Measurements from ENCODE around the gene PITPNM1. TPM values are rescaled to one million over a fixed set of nuclear protein-coding genes. Genes with fewer than 3 reads are reported as not detected.
"Not testable (repeated sequence)": the region's sequence is repeated elsewhere in the genome, so short reads cannot be mapped to it uniquely, and the experiment has no call there.

PITPNM1 gene
- 25.8 and 37.2 TPM in 2 replicates for polyA plus RNA-seq
- polyA minus RNA-seq, result 40.2 and 42.1 TPM in 2 replicates

DNA sequence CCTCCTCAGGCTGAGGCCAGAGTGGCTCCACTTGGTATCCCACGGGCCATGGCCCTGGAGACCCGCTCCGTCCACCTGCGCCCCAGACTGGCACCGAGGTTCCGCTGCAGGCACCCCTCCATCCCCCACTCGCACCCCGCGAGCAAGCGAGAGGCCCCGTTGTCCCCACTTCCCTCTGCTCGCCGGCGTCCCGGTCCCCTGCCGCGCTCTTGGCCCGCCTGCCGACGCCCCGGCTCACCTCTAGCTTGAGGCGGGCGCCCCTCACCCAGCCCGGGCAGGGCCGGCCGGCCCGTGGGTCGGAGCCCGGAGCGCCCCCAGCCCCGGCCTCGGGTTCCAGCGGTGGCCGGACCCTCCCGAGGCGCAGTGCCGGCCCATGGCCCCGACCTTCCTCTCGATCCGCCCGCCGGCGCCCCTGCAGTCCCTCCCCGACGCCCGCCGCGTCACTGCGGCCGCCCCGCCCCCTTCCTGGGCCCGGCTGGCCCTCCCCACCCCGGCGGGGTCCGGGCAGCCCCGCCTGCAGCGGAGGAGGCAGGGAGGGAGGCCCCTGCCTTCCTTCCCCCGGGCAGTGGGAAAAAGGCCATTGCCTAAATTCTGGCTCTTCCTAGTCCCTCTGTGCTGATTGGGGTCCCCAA lies at the start of gene PITPNM1:
Gene PITPNM1 (minus strand): TSS at position 414 of the 632 bp plus-strand sequence. CDS start 1,183 bp downstream, outside the sequence.
- Histone ChIP-seq H3K9ac (ENCODE audit: low read length) (peak within 1 kb of the TSS; percentile 87), H3K4me2 (ENCODE audit: low read length) (peak within 1 kb of the TSS; percentile 82), H3K9me3 (ENCODE audit: low read length) (no peaks in the 10 kb centered on the region), H4K20me1 (ENCODE audit: insufficient read depth) (no peaks in the 10 kb centered on the region), H3K36me3 (ENCODE audit: insufficient read depth, low read length) (no peaks in the 10 kb centered on the region), H3K27me3 (ENCODE audit: insufficient read depth, low read depth, low read length) (no peaks in the 10 kb centered on the region), H2AFZ (ENCODE audit: low read depth, low read length) (peak within 1 kb of the TSS; percentile 14), H3F3A (ENCODE audit: insufficient read depth, low read length, poor library complexity, severe bottlenecking) (no peaks in the 10 kb centered on the region), H3K27ac (ENCODE audit: low read length) (peak within 1 kb of the TSS; percentile 67), H3K4me3 (ENCODE audit: low read length) (peak within 1 kb of the TSS; percentile 89), H3K9me2 (ENCODE audit: insufficient read depth, low read length) (no peaks in the 10 kb centered on the region), H3K79me2 (replicated peaks; ENCODE audit: insufficient read depth, low read length) (peaks cover 15% of the 10 kb centered on the region)
- no peak for TF ChIP-seq REST (IDR thresholded peaks at IDR 0.05; ENCODE audit: borderline replicate concordance)
- no peak for TF ChIP-seq CTCF (IDR thresholded peaks at IDR 0.05; ENCODE audit: poor library complexity, severe bottlenecking)
- no peak for TF ChIP-seq POLR2AphosphoS5 (IDR thresholded peaks at IDR 0.05)
- no peak for TF ChIP-seq MXI1 (conservative IDR thresholded peaks at IDR 0.05; ENCODE audit: poor library complexity, severe bottlenecking)
- TF ChIP-seq EP300 (conservative IDR thresholded peaks at IDR 0.05; ENCODE audit: poor library complexity, severe bottlenecking), result no peak
- TF ChIP-seq SMC3 (conservative IDR thresholded peaks at IDR 0.05; ENCODE audit: poor library complexity), result no peak
- no peak for TF ChIP-seq EZH2 (IDR thresholded peaks at IDR 0.05; ENCODE audit: borderline replicate concordance, insufficient read depth, low read length, poor library complexity, severe bottlenecking)
- TF ChIP-seq TAF1 (IDR thresholded peaks at IDR 0.05; ENCODE audit: low read depth), result no peak

DNA sequence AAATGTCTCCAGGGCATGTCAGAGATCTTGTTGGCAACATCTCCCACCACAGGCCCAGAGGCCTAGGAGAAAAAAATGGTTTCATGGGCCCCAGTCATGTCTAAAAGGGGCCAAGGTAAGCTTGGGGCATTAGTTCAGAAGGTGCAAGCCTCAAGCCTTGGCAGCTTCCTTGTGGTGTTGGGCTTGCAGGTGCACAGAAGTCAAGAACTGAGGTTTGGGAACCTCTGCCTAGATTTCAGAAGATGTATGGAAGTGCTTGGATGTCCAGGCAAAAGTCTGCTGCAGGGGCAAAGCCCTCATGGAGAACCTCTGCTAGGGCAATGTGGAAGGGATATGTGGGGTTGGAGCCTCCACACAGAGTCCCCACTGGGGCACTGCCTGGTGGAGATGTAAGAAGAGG lies 46.5 kb upstream of the PITPNM1 start:
- not testable (repeated sequence) for H3K27me3 ChIP-seq (ENCODE audit: insufficient read depth, low read depth, low read length); H3F3A ChIP-seq (ENCODE audit: insufficient read depth, low read length, poor library complexity, severe bottlenecking); H3K9me3 ChIP-seq (ENCODE audit: low read length); H3K27ac ChIP-seq (ENCODE audit: low read length); H3K79me2 ChIP-seq (replicated peaks; ENCODE audit: insufficient read depth, low read length); H2AFZ ChIP-seq (ENCODE audit: low read depth, low read length); H4K20me1 ChIP-seq (ENCODE audit: insufficient read depth); H3K9me2 ChIP-seq (ENCODE audit: insufficient read depth, low read length); H3K9ac ChIP-seq (ENCODE audit: low read length); H3K4me3 ChIP-seq (ENCODE audit: low read length); H3K4me2 ChIP-seq (ENCODE audit: low read length); H3K36me3 ChIP-seq (ENCODE audit: insufficient read depth, low read length)

- no peaks in the 10 kb centered on the region for H3K36me3 ChIP-seq (ENCODE audit: insufficient read depth, low read length)
- H3K79me2 ChIP-seq (replicated peaks; ENCODE audit: insufficient read depth, low read length), result no peaks in the 10 kb centered on the region
Observed at GRCh38 chr11:67551127-67551526, 46.0 kb upstream of the PITPNM1 start.

More at GRCh38 chr11:67551127-67551526, 46.0 kb upstream of the PITPNM1 start:
- H3K27ac ChIP-seq (ENCODE audit: low read length), result no peak overlapping the region
- H3K4me2 ChIP-seq (ENCODE audit: low read length), result no peak overlapping the region
- H2AFZ ChIP-seq (ENCODE audit: low read depth, low read length), result no peak overlapping the region
- H4K20me1 ChIP-seq (ENCODE audit: insufficient read depth), result no peaks in the 10 kb centered on the region
- no peaks in the 10 kb centered on the region for H3F3A ChIP-seq (ENCODE audit: insufficient read depth, low read length, poor library complexity, severe bottlenecking)
- H3K4me3 ChIP-seq (ENCODE audit: low read length), result no peak overlapping the region
- no peak overlapping the region for H3K9ac ChIP-seq (ENCODE audit: low read length)
- H3K9me2 ChIP-seq (ENCODE audit: insufficient read depth, low read length), result no peaks in the 10 kb centered on the region
- no peaks in the 10 kb centered on the region for H3K9me3 ChIP-seq (ENCODE audit: low read length)
- TF ChIP-seq SMC3 (conservative IDR thresholded peaks at IDR 0.05; ENCODE audit: poor library complexity), result no peak
- TF ChIP-seq MXI1 (conservative IDR thresholded peaks at IDR 0.05; ENCODE audit: poor library complexity, severe bottlenecking), result no peak
- TF ChIP-seq EP300 (conservative IDR thresholded peaks at IDR 0.05; ENCODE audit: poor library complexity, severe bottlenecking), result no peak
- TF ChIP-seq EZH2 (IDR thresholded peaks at IDR 0.05; ENCODE audit: borderline replicate concordance, insufficient read depth, low read length, poor library complexity, severe bottlenecking), result no peak
- no peaks in the 10 kb centered on the region for H3K27me3 ChIP-seq (ENCODE audit: insufficient read depth, low read depth, low read length)
